Mucosa of rectum (tissue), 2 donors: ENCODE results near the gene ITGB2.

ENCODE experiments used
- H3K27ac ChIP-seq, 2 donors: one replicate each; pipeline ENCODE4 v1.7.0; 2013; ENCODE audit warnings: inconsistent platforms in 2 of 2, low read depth in 2 of 2, low read length in 2 of 2
- H3K27me3 ChIP-seq, 2 donors: one replicate each; pipeline ENCODE4 v1.7.0; 2013; ENCODE audit warnings: low read length in 2 of 2; ENCODE audit not compliant: control insufficient read depth in 2 of 2, insufficient read depth in 2 of 2
- H3K36me3 ChIP-seq, 2 donors: one replicate each; pipeline ENCODE4 v1.7.0; 2013; ENCODE audit warnings: low read length in 2 of 2; ENCODE audit not compliant: control insufficient read depth in 2 of 2, insufficient read depth in 2 of 2
- H3K4me1 ChIP-seq, 2 donors: one replicate each; pipeline ENCODE4 v1.7.0; 2013; ENCODE audit warnings: low read length in 2 of 2, mild to moderate bottlenecking in 1 of 2; ENCODE audit not compliant: control insufficient read depth in 2 of 2, insufficient read depth in 2 of 2
- H3K4me3 ChIP-seq, 2 donors: one replicate each; pipeline ENCODE4 v1.7.0; 2013; ENCODE audit warnings: low read length in 2 of 2
- H3K9ac ChIP-seq, 2 donors: one replicate each; pipeline ENCODE4 v1.7.0; 2013; ENCODE audit warnings: low read length in 2 of 2, low read depth in 1 of 2, mild to moderate bottlenecking in 1 of 2
- H3K9me3 ChIP-seq, 2 donors: one replicate each; pipeline ENCODE4 v1.7.0; 2013; ENCODE audit warnings: low read length in 2 of 2; ENCODE audit not compliant: control insufficient read depth in 2 of 2
- donor health status: healthy.
- donor health status: Normal muscosa, but diverticular disease.

ITGB2 gene

DNA sequence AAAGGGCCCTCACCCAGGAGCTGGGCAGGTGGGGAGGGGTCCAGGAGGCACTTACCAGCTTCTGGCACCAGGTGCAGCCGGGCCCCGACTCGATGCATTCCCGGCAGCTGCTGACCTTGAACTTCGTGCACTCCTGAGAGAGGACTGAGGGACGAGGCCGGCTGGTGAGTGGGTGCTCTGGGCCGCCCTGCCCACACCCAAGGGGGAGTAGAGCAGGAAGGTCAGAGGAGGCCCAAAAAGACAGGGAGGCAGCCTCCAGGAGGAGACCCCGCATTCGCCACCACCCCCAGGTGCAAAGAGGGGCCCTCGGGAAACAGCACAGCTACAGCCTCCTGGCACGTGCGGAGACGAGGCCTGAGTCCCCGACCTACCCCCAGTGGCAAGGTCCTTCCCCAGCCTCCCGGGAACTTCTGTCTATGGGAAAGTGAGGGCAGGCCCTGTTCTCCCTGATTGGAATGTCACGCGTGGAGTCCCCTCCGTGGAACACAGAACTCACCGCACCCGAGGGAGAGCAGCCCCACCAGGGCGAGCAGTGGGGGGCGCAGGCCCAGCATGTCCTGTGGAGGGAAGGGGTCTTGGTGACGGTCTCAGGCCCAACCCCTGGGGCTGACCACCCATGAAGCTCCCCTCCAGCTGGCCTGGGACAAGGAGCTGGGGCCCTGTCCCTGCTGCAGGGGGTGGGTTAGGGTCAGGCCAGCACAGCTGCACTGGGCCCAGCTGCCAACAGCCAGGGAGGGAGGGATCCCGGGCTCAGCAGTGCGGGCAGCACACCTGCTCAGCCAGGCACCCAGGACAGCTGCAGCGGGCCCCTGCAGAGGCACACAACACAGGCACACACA lies 10.3 kb downstream of the ITGB2 start:
- Histone ChIP-seq H3K4me1 (peaks cover 20 to 30% of the 10 kb centered on the region in 2 donors), H3K9me3 (no peaks in the 10 kb centered on the region), H3K27ac (no peak overlapping the region), H3K27me3 (peaks cover 0 to 2% of the 10 kb centered on the region in 2 donors), H3K36me3 (peaks cover 0 to 3% of the 10 kb centered on the region in 2 donors), H3K9ac (no peak overlapping the region), H3K4me3 (no peak overlapping the region)

DNA sequence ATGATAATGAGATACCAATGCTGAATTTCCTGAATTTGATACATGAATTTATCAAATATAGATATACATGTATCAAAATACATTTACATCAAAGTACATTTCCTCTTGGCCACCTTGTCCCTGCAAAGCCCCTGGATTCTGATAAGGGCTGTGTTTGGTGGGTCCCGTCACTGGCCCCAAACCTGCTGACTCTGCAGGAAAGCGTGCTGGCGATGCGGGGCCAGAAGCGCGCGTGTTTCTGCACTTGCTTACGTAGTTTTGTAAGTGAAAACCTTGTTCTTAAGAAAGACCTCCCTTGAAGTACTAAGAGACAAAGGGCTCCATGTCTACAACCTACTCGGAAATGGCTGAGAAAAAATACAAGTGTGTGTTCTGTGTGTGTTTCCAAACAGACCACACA lies 11.0 kb downstream of the ITGB2 start:
- no peaks in the 10 kb centered on the region for H3K9me3 ChIP-seq
- peaks cover 20 to 30% of the 10 kb centered on the region in 2 donors for H3K4me1 ChIP-seq
- H3K27me3 ChIP-seq: peaks cover 0 to 2% of the 10 kb centered on the region in 2 donors
- no peak overlapping the region for H3K9ac ChIP-seq
- H3K27ac ChIP-seq: no peak overlapping the region
- no peak overlapping the region for H3K4me3 ChIP-seq
- peaks cover 0 to 3% of the 10 kb centered on the region in 2 donors for H3K36me3 ChIP-seq

DNA sequence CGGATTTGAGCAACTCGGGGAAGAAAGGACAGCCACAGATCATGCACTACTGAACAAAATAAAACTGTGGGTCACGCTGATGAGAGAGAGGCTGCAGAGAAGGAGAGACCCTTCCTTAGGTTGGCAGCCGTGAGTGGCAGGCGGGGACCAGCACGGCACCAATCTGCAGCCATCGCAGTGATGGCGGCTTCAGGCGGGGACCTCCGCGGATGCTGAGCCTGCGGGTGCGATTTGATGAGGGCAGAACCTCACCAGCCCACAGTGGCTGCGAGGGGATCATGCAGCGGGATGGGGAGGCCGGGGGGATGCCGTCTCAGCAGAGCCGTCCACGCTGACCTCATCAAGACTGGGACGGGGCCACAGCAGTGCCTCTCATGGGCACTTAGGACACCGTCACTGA lies 11.8 kb downstream of the ITGB2 start:
- H3K9me3 ChIP-seq: no peaks in the 10 kb centered on the region
- H3K36me3 ChIP-seq: peaks cover 0 to 3% of the 10 kb centered on the region in 2 donors
- no peak overlapping the region for H3K9ac ChIP-seq
- no peak overlapping the region for H3K4me3 ChIP-seq
- H3K27me3 ChIP-seq: peaks cover 0 to 2% of the 10 kb centered on the region in 2 donors
- peak overlapping the region in 1 of 2 donors; percentile 9 for H3K27ac ChIP-seq
- H3K4me1 ChIP-seq: peaks cover 20 to 30% of the 10 kb centered on the region in 2 donors

DNA sequence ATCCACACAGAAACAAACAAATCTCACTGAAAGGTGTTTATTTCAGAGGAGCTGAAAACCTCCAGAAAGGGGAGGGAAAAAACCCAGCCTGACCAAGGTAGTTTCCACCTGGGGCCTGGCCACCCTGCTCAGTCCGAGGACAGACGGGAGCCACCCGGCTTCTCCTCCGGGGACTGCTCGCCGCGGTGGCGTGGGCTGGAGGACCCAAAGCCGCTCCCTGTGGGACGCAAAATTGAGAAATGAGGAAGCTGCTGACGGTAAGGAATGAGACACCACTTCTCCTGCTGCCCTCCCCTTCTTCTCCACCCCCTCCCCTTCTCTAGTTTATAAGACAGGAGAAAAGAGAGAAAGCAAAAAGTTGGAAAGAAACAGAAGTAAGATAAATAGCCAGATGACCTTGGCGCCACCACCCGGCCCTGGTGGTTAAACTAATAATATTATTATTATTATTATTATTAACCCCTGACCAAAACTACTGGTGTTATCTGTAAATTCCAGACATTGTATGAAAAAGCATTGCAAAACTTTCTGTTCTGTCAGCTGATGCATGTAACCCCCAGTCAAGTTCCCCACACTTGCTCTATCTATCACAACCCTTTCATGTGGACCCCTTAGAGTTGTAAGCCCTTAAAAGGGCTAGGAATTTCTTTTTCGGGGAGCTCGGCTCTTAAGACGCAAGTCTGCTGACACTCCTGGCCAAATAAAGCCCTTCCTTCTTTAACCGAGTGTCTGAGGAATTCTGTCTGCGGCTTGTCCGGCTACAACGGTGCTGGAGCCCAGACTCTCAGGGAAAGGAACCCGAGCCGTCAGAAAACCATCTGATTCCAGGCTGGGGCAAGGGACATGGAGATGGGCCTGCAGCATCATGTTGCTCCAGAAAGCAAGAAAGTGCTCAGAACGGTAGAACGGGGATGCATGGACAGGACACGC lies 12.5 kb downstream of the ITGB2 start:
- Histone ChIP-seq H3K9me3 (no peaks in the 10 kb centered on the region), H3K27ac (peak overlapping the region in 1 of 2 donors; percentile 9), H3K36me3 (peaks cover 0 to 3% of the 10 kb centered on the region in 2 donors), H3K4me1 (peaks cover 19 to 26% of the 10 kb centered on the region in 2 donors), H3K9ac (peak overlapping the region in 1 of 2 donors; percentile 6), H3K4me3 (peak overlapping the region in 1 of 2 donors; percentile 33), H3K27me3 (peaks cover 0 to 2% of the 10 kb centered on the region in 2 donors)

DNA sequence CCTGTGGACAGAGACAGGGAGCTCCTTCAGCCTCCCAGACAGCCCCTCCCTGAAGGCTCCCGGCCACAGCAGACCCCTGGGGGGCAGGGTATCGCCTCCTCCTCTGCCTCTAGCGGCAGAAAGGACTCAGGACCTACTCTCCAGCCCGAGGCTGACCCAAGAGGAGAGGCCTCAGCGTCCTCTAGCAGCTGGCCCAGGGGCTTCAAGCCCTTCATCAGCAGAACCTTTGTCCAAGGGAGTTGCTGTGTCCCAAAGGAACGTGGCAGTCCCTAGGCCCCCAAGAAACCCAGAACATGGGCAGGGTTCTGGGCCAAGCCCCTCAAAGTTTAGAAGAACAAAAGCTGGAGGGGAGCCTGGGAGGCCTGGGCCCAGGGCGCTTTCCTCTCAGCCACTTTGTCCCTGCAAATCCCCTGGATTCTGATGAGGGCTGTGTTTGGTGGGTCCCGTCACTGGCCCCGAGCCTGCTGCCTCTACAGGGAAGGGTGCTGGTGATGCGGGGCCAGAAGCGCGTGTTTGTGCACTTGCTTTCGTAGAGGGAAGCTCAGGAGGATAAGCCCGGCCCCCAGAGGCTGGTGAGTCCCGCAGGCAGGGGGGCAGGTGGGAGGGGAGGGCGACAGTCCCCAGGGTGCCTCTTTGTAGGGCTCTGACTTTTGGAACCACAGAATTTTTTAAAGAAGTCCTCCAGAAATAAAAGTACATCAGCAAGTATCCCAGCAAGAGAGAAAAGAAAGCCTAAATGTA lies 13.3 kb downstream of the ITGB2 start:
- Histone ChIP-seq H3K9me3 (no peaks in the 10 kb centered on the region), H3K4me3 (peak overlapping the region in 1 of 2 donors; percentile 33), H3K36me3 (peaks cover 0 to 7% of the 10 kb centered on the region in 2 donors), H3K9ac (peak overlapping the region in 1 of 2 donors; percentile 6), H3K27ac (no peak overlapping the region), H3K4me1 (peaks cover 17 to 24% of the 10 kb centered on the region in 2 donors), H3K27me3 (peaks cover 0 to 2% of the 10 kb centered on the region in 2 donors)

DNA sequence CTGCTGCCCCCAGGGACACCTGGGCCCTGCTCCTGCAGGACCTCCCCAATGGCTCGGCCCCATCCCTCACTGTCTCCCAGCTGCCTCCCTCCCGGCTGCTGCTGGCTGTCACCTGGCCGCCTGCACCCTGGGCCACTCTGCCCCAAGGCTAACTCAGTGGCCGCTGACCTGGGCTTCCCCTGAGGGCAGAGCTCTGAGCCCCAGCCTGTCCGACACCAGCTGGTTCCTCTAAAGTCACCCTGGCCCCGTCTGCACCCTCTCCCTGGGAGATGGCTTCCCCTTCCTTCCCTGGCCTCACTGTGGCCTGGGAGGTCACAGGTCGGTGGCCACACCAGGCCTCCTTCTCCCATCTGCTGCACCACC lies 15.0 kb downstream of the ITGB2 start:
- H3K4me1 ChIP-seq: peaks cover 1 to 7% of the 10 kb centered on the region in 2 donors
- no peak overlapping the region for H3K27ac ChIP-seq
- no peak overlapping the region for H3K9ac ChIP-seq
- H3K9me3 ChIP-seq: no peaks in the 10 kb centered on the region
- H3K36me3 ChIP-seq: peaks cover 0 to 20% of the 10 kb centered on the region in 2 donors
- no peak overlapping the region for H3K4me3 ChIP-seq
- H3K27me3 ChIP-seq: peaks cover 0 to 2% of the 10 kb centered on the region in 2 donors

DNA sequence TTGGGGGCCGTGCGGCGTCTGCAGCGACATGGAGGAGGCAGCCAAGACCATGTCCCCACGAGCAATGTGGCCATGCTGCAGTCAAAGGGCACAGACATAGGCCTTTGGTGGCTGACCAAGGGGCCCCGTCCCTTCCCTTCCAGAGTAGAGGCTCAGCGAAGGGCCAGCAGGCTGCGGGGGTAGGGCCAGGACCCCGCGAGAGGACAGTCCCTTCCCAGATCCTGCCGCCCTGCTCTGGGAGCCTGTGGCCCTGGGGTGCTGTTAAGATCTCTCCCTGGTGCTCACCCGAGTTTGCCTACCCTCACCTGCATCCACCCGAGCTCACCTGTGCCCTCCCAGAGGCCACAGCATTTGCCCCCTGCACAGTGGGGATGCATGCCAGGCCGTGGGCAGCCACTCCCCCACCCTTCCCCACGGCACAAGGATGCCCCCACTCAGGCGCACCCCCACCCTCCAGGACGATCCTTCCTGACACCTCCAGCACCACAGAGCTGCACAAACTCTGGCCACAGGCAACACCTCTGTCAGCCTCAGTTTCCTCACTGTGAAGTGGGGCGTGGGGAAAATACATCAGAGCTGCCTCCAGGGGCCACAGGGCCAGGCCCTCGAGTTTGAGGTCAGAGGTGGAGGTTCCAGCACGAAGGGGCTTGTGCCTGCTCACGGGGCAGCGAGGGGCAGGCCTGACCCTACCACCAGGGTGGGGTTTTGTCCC lies 15.5 kb downstream of the ITGB2 start:
- peaks cover 0 to 23% of the 10 kb centered on the region in 2 donors for H3K36me3 ChIP-seq
- H3K9me3 ChIP-seq: no peaks in the 10 kb centered on the region
- H3K27ac ChIP-seq: no peak overlapping the region

DNA sequence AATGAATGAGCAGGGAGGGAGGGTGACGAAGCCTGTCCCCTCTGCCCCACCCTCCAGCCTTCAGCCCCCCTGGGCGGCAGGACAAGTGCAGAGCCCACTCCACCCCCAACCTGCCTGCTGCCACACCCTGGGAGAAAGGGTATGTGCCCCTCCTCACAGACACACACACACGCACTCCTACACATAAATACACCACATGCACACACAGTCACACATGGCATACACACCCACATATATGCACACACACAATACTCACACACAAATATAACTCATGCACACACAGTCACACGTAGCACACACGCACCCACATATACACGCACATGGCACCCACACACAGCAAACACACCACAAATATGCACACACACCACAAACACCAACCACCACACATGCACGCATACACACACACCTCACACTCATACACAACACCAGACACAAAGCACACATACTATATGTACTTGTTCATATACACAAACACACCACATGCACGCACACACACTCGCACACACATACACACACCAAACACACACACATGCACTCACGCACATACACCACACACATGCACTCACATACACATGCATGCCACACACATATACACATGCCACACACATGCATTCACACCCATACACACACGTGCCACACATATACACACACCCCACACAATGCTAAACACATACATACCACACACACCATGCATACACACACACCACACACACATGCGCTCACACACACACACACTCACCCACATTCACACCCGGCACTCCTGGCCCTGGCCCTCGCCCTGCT lies 16.4 kb downstream of the ITGB2 start:
- Histone ChIP-seq H3K9ac (no peak overlapping the region), H3K4me1 (peaks cover 0 to 5% of the 10 kb centered on the region in 2 donors), H3K9me3 (no peaks in the 10 kb centered on the region), H3K27me3 (peaks cover 0 to 2% of the 10 kb centered on the region in 2 donors), H3K27ac (no peak overlapping the region), H3K4me3 (no peak overlapping the region), H3K36me3 (peaks cover 0 to 23% of the 10 kb centered on the region in 2 donors)

More for the DNA sequence above, 15.5 kb downstream of the ITGB2 start:
- H3K9ac ChIP-seq: no peak overlapping the region
- peaks cover 0 to 5% of the 10 kb centered on the region in 2 donors for H3K4me1 ChIP-seq
- H3K4me3 ChIP-seq: no peak overlapping the region
- peaks cover 0 to 2% of the 10 kb centered on the region in 2 donors for H3K27me3 ChIP-seq
